NCI-H1694 treated with DMSO at 0.1 percent for 48 hours (cell line): Measurements from ENCODE around the gene OSBPL10.

ENCODE experiments used
- DNase-seq: peaks from one replicate; lab custom pipeline; 2025; lab: John Stamatoyannopoulos, UW

The OSBPL10 gene

GRCh38 chr3:31959251-31959650 lies 21.8 kb downstream of the OSBPL10 start:
- DNase-seq, result no peak

- no peak for DNase-seq
Measured at GRCh38 chr3:31958701-31959152, 22.3 kb downstream of the OSBPL10 start.

- DNase-seq, result no peak
Measured at GRCh38 chr3:31957106-31957505, 24.0 kb downstream of the OSBPL10 start.

GRCh38 chr3:31955581-31955980 lies 25.5 kb downstream of the OSBPL10 start:
- DNase-seq, result no peak

- no peak for DNase-seq
Measured at GRCh38 chr3:31953636-31954035, 27.4 kb downstream of the OSBPL10 start.

GRCh38 chr3:31953091-31953490 lies 28.0 kb downstream of the OSBPL10 start:
- no peak for DNase-seq

GRCh38 chr3:31952205-31952604 lies 28.9 kb downstream of the OSBPL10 start:
- DNase-seq, result no peak

- no peak for DNase-seq
Measured at GRCh38 chr3:31948280-31948679, 32.8 kb downstream of the OSBPL10 start.

GRCh38 chr3:31947671-31948091 lies 33.4 kb downstream of the OSBPL10 start:
- no peak for DNase-seq

- DNase-seq, result no peak
Measured at GRCh38 chr3:31947162-31947561, 33.9 kb downstream of the OSBPL10 start.

GRCh38 chr3:31946484-31947081 lies 34.5 kb downstream of the OSBPL10 start:
- no peak for DNase-seq

- DNase-seq, result no peak
Measured at GRCh38 chr3:31945738-31946052, 35.4 kb downstream of the OSBPL10 start.

- DNase-seq, result no peak
Measured at GRCh38 chr3:31943041-31943440, 38.0 kb downstream of the OSBPL10 start.

GRCh38 chr3:31942446-31942845 lies 38.6 kb downstream of the OSBPL10 start:
- DNase-seq, result no peak

GRCh38 chr3:31937225-31937624 lies 43.8 kb downstream of the OSBPL10 start:
- no peak for DNase-seq

- DNase-seq, result no peak
Measured at GRCh38 chr3:31936420-31937060, 44.5 kb downstream of the OSBPL10 start.

GRCh38 chr3:31934866-31935265 lies 46.2 kb downstream of the OSBPL10 start:
- DNase-seq, result no peak

GRCh38 chr3:31934018-31934417 lies 47.0 kb downstream of the OSBPL10 start:
- no peak for DNase-seq

- DNase-seq, result no peak
Measured at GRCh38 chr3:31932990-31933389, 48.1 kb downstream of the OSBPL10 start.

- DNase-seq, result no peak
Measured at GRCh38 chr3:31929826-31930502, 51.1 kb downstream of the OSBPL10 start.

- DNase-seq, result no peak
Measured at GRCh38 chr3:31927811-31928210, 53.3 kb downstream of the OSBPL10 start.

GRCh38 chr3:31926543-31926942 lies 54.5 kb downstream of the OSBPL10 start:
- no peak for DNase-seq

- no peak for DNase-seq
Measured at GRCh38 chr3:31925271-31925630, 55.8 kb downstream of the OSBPL10 start.
